Testis (tissue), 2 donors: ENCODE results near the gene RALGPS1.

Source experiments
- POLR2A ChIP-seq: fragments of 450-650 bp; IDR thresholded peaks from one replicate; pipeline ENCODE4 v1.6.1; 2017; ENCODE audit warnings: antibody characterized with exemption, mild to moderate bottlenecking, moderate library complexity
- TF ChIP-seq, protein P1 (sequence below), 3 experiments: fragments of 450-650 bp in 2 of 3; fragments of 200-600 bp in 1 of 3; sonication (generic) in 1 of 3; IDR thresholded peaks; one replicate each; pipeline ENCODE4 v1.5.1; 2016 to 2019; ENCODE audit warnings: antibody characterized with exemption in 3 of 3, mild to moderate bottlenecking in 2 of 3, moderate library complexity in 1 of 3

DNA sequence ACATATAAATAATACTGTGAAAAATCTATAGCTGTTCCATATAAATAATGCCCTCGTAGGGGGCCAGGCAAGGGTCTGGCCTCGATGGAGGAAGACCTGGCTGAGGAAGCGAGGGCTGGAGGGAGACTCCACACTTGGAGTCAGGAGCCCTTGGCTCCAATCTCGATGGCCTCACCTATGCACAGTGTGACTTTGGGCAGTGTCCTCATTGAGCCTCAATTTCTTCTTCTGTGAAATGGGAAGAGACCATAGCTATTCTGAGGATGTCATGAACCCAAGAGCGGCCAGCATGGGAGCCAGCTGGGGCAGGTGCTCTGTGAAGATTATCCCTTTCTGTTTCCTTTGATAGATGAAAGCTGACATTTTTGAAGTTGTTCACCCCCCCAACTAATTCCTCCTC, 183.1 kb downstream of the RALGPS1 start:
- TF ChIP-seq, protein P1, sequence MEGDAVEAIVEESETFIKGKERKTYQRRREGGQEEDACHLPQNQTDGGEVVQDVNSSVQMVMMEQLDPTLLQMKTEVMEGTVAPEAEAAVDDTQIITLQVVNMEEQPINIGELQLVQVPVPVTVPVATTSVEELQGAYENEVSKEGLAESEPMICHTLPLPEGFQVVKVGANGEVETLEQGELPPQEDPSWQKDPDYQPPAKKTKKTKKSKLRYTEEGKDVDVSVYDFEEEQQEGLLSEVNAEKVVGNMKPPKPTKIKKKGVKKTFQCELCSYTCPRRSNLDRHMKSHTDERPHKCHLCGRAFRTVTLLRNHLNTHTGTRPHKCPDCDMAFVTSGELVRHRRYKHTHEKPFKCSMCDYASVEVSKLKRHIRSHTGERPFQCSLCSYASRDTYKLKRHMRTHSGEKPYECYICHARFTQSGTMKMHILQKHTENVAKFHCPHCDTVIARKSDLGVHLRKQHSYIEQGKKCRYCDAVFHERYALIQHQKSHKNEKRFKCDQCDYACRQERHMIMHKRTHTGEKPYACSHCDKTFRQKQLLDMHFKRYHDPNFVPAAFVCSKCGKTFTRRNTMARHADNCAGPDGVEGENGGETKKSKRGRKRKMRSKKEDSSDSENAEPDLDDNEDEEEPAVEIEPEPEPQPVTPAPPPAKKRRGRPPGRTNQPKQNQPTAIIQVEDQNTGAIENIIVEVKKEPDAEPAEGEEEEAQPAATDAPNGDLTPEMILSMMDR (IDR thresholded peaks at IDR 0.05), result no peak
- TF ChIP-seq POLR2A, result no peak
